Activated T-cell treated with anti-CD3 and anti-CD28 coated beads for 1 hour (primary cell): ENCODE measurements around the gene DDOST.

Experiments
- DNase-seq: peaks from one replicate; pipeline ENCODE4 v3.0.0-alpha.2; 2020; ENCODE audit warnings: low read depth

DDOST gene

GRCh38 chr1:20661207-20662109 lies at the start of gene DDOST:
Gene DDOST (minus strand): TSS chr1:20661369. CDS start chr1:20661350, 19 bp downstream.
- peak; percentile 86 for DNase-seq

- DNase-seq = no peak
Observed at GRCh38 chr1:20710469-20711284, 49.5 kb upstream of the DDOST start.

- DNase-seq = no peak
Observed at GRCh38 chr1:20709868-20710267, 48.7 kb upstream of the DDOST start.

GRCh38 chr1:20708891-20709290 lies 47.7 kb upstream of the DDOST start:
- DNase-seq = no peak

- no peak for DNase-seq
Observed at GRCh38 chr1:20708057-20708456, 46.9 kb upstream of the DDOST start.

GRCh38 chr1:20706841-20707240 lies 45.7 kb upstream of the DDOST start:
- DNase-seq = no peak

- DNase-seq = no peak
Observed at GRCh38 chr1:20705203-20705755, 44.1 kb upstream of the DDOST start.

- DNase-seq = no peak
Observed at GRCh38 chr1:20704390-20705202, 43.4 kb upstream of the DDOST start.

GRCh38 chr1:20703124-20703756 lies 42.1 kb upstream of the DDOST start:
- DNase-seq = no peak

- no peak for DNase-seq
Observed at GRCh38 chr1:20702416-20702815, 41.2 kb upstream of the DDOST start.

- DNase-seq = no peak
Observed at GRCh38 chr1:20701847-20702246, 40.7 kb upstream of the DDOST start.

GRCh38 chr1:20701446-20701845 lies 40.3 kb upstream of the DDOST start:
- no peak for DNase-seq

- no peak for DNase-seq
Observed at GRCh38 chr1:20700636-20701215, 39.6 kb upstream of the DDOST start.

GRCh38 chr1:20699558-20699957 lies 38.4 kb upstream of the DDOST start:
- DNase-seq = no peak

- no peak for DNase-seq
Observed at GRCh38 chr1:20698195-20698910, 37.2 kb upstream of the DDOST start.

- DNase-seq = no peak
Observed at GRCh38 chr1:20697563-20697962, 36.4 kb upstream of the DDOST start.

- peak; percentile 61 for DNase-seq
Observed at GRCh38 chr1:20696397-20697333, 35.5 kb upstream of the DDOST start.

- no peak for DNase-seq
Observed at GRCh38 chr1:20695515-20695914, 34.3 kb upstream of the DDOST start.

- DNase-seq = no peak
Observed at GRCh38 chr1:20693623-20694022, 32.5 kb upstream of the DDOST start.
